Bronchial epithelial cell (primary cell): ENCODE results near the gene LILRB1. TPM values are rescaled to one million over a fixed set of nuclear protein-coding genes. Genes with fewer than 3 reads are reported as not detected.
A peak's percentile ranks its signal among the peaks of the same experiment; 100 is the strongest.
"Not testable (repeated sequence)": the region's sequence is repeated elsewhere in the genome, so short reads cannot be mapped to it uniquely, and the experiment has no call there.

ENCODE experiments used
- DNase-seq: peaks from one replicate; pipeline ENCODE4 v3.0.0-alpha.2; 2010; ENCODE audit warnings: low read depth
- FAIRE-seq: peaks from 2 replicates; lab custom pipeline; 2011; peaks lifted over from hg19 to GRCh38; lab: Jason Lieb, UNC
- H3K27me3 ChIP-seq: 2 replicates; pipeline ENCODE4 v1.5.1; 2011; ENCODE audit warnings: low read length; ENCODE audit not compliant: control insufficient read depth, insufficient read depth
- H3K36me3 ChIP-seq: 2 replicates; pipeline ENCODE4 v1.5.1; 2011; ENCODE audit warnings: low read length; ENCODE audit not compliant: control insufficient read depth, insufficient read depth
- H3K4me3 ChIP-seq: 2 replicates; pipeline ENCODE4 v1.5.1; 2011; ENCODE audit warnings: mild to moderate bottlenecking, low read depth, low read length, control low read depth
- total RNA-seq: library from RNA; depleted of rRNA; stranded (reverse); fragments of >200 nt; gene quantifications from 2 replicates; pipeline ENCODE4 v1.2.1, GENCODE V29; 2014
- TF ChIP-seq, protein P1 (sequence below): IDR thresholded peaks from 2 replicates; pipeline ENCODE4 v1.5.1; 2011; ENCODE audit warnings: mild to moderate bottlenecking, moderate library complexity, low read length, control low read depth, inconsistent platforms; ENCODE audit not compliant: insufficient read depth, severe bottlenecking

LILRB1 gene
- total RNA-seq, 1 donor from 2014 or later: not detected

DNA sequence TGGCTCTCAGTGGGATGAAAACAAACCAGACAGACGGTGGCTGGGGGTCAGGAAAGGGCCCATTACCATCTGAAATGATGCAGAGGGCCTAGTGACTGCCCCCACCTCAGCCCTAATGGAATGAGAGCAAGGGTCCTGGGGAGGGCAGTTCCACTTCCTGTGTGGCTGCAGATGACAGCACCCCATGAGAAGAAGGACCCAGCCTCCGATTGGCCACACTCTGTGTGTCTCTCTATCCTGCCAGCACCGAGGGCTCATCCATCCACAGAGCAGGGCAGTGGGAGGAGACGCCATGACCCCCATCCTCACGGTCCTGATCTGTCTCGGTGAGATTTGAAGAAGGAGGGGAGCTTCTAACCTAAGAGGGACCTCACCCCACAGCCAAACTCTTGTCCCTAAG is 498 bp downstream of the LILRB1 start:
- H3K27me3 ChIP-seq: no peaks in the 10 kb centered on the region
- TF ChIP-seq, protein P1, sequence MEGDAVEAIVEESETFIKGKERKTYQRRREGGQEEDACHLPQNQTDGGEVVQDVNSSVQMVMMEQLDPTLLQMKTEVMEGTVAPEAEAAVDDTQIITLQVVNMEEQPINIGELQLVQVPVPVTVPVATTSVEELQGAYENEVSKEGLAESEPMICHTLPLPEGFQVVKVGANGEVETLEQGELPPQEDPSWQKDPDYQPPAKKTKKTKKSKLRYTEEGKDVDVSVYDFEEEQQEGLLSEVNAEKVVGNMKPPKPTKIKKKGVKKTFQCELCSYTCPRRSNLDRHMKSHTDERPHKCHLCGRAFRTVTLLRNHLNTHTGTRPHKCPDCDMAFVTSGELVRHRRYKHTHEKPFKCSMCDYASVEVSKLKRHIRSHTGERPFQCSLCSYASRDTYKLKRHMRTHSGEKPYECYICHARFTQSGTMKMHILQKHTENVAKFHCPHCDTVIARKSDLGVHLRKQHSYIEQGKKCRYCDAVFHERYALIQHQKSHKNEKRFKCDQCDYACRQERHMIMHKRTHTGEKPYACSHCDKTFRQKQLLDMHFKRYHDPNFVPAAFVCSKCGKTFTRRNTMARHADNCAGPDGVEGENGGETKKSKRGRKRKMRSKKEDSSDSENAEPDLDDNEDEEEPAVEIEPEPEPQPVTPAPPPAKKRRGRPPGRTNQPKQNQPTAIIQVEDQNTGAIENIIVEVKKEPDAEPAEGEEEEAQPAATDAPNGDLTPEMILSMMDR: no peak
- FAIRE-seq (no peak), DNase-seq (no peak)
- no peaks in the 10 kb centered on the region for H3K36me3 ChIP-seq
- H3K4me3 ChIP-seq: no peak overlapping the region

- not testable (repeated sequence) for DNase-seq, H3K4me3 ChIP-seq, H3K27me3 ChIP-seq, FAIRE-seq, H3K36me3 ChIP-seq
Observed at GRCh38 chr19:54631489-54632337, 1.4 kb downstream of the LILRB1 start.

- not testable (repeated sequence) for H3K36me3 ChIP-seq, FAIRE-seq, H3K27me3 ChIP-seq, H3K4me3 ChIP-seq, DNase-seq
Observed at GRCh38 chr19:54632517-54632916, 2.2 kb downstream of the LILRB1 start.

GRCh38 chr19:54633401-54633800 is 3.1 kb downstream of the LILRB1 start:
- TF ChIP-seq, protein P1: no peak
- no peak for DNase-seq
- FAIRE-seq: no peak
- Histone ChIP-seq H3K4me3 (no peak overlapping the region), H3K36me3 (no peaks in the 10 kb centered on the region), H3K27me3 (no peaks in the 10 kb centered on the region)

- not testable (repeated sequence) for H3K36me3 ChIP-seq, FAIRE-seq
Observed at GRCh38 chr19:54636081-54636480, 5.8 kb downstream of the LILRB1 start.

DNA sequence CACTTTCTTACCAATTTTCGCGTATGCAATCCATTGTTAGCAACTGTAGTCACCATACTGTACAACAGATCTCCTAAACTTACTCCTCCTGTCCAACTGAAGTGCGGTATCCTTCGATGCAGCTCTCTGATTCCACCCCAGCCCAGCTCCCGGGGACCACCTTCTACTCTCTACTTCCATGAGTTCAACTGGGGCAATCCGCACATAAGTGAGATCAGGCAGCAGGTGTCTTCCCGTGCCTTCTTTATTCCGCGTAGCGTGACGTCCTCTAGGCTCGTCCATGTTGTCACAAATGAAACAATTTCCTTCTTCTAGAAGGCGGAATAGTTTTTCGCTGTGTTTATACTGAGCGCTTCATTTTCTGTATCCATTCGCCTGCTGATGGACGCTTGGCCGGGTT is 8.4 kb downstream of the LILRB1 start:
- TF ChIP-seq, protein P1: no peak
- DNase-seq (no peak), FAIRE-seq (no peak)
- no peak overlapping the region for H3K4me3 ChIP-seq
- no peaks in the 10 kb centered on the region for H3K27me3 ChIP-seq
- no peaks in the 10 kb centered on the region for H3K36me3 ChIP-seq

More at GRCh38 chr19:54636081-54636480, 5.8 kb downstream of the LILRB1 start:
- not testable (repeated sequence) for DNase-seq, H3K27me3 ChIP-seq, H3K4me3 ChIP-seq

- not testable (repeated sequence) for H3K27me3 ChIP-seq
Observed at GRCh38 chr19:54642953-54643352, 12.7 kb downstream of the LILRB1 start.

GRCh38 chr19:54643583-54643982 is 13.3 kb downstream of the LILRB1 start:
- FAIRE-seq: peak; percentile 83
- DNase-seq, H3K27me3 ChIP-seq, H3K36me3 ChIP-seq, H3K4me3 ChIP-seq: not testable (repeated sequence)

More at GRCh38 chr19:54642953-54643352, 12.7 kb downstream of the LILRB1 start:
- not testable (repeated sequence) for H3K4me3 ChIP-seq, H3K36me3 ChIP-seq, DNase-seq, FAIRE-seq
